G401.6 (cell line): ENCODE measurements around the gene UPP2.

Source experiments
- FAIRE-seq: peaks from 2 replicates; lab custom pipeline; 2012; peaks lifted over from hg19 to GRCh38; lab: Jason Lieb, UNC

UPP2 gene

DNA sequence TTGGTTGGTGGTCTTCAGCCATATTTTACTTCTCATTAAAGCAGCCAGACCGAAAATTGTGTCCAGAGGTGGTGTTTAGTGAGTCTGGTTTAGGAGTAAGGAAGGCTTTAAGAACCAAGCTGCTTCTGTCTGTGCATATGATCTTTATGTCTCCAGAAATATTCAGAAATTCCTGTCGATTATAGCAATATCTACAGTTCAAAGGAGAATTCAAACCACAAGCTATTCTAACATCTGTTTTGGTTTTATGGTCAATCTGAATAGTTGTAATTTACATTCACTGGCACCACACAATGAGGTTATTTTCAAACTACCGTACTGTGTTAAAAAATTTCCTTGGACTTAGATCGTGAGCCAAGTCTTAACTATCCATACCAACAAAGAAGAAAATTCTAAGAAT is 11.3 kb downstream of the UPP2 start:
- FAIRE-seq, result no peak

DNA sequence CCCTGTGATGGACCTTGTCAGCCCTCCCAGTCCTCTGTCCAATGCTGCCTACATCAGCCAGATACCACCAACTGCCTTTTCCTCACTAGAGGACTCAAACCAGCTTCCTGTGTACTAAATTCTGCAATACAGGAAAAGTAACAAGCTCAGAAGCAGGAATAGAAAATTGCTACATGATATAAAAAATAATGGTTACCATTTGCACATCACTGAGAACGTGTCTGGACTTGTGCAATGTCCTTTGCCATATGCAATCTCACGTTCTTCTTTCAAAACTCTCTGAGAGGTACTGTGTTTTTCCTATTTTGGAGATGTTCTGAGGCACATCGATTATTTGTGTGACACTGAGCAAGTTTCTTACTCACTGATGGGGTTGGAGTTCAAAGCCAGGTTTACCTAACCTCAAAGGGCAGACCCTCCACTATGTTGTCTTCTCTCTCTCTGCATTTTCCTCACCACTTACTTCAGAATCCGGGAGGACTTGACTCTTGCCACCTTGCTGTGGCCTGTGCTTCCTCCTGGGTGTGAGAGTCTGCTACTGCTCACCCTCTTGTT is 12.1 kb downstream of the UPP2 start:
- no peak for FAIRE-seq

DNA sequence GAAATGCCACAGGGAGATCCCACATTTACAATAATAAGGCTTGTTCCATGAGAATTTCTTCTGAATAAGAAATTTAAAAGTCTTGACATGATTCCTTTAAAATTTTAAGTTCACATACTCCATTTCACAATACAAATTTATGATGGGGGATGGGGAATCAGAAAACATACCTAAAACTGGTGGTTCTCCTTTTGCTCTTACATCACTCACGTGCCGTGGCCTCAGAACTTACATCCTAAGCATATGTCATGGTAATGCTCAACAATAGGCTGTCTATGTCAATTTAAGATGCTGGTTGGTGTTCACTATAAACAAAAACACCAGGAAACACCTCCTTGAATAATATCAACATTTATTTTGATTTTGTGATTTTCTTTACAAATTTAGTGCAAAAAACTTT is 12.8 kb downstream of the UPP2 start:
- no peak for FAIRE-seq

DNA sequence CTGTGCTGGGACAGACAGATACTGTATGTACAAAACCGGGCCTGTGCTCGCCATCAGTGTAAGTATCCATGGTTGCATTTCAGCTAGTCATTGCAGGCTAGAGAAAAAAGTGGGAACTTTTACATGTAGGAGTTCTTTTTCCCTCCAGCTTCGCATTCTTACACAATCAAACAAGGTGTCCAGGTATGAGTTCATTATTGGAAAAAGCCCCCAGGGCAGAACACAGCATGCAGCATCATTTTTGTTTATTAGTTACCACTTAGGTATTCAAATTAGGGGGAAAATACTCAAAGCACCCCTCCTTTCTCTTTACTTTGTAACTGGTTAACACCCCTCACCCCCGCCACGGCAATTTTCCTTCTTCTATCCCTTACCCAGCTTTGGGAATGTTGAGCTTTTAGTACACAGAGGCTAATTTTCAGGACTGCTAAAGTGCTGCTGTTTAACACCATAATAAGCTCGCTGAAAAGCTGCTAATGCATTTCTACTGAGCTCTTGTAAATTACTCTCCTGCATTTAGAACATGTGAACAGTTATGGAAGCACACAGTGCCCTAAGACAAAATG is 13.6 kb downstream of the UPP2 start:
- FAIRE-seq, result no peak

DNA sequence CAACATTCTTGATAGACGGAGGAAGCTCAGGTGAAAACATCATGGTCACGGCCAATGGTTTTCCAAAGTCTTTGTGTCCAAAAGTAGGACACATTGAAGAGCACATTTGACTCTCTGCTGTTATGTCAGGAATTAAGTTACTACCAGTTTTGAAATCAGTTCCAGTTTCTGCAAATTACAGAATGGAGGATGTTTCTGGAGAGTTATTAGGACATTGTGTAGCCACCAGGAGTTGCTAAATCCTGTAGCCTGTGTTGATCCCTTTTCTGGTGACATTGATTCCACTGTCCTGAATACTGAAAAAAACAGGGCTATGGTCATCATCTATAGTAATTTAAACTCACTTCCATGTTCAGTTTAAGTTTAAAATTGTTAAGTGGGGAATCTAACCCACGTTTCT is 15.3 kb downstream of the UPP2 start:
- FAIRE-seq, result no peak

DNA sequence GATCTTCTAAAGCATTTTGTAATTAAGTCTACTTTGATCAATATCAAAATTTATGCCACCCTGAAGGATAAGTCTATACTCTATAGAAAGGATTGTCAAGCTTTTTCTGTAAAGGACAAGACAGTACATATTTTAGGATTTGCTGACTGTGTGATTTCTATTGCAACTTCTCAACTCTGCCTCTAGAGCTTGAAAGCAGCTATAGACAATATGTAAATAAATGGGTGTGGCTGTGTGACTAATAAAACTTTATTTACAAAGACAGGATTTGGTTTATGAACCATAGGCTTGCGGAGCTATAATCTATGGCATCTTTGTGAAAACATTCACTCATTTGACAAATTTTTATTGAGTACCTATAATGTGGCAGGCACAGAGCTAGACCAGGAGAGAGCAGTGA is 18.4 kb downstream of the UPP2 start:
- no peak for FAIRE-seq

DNA sequence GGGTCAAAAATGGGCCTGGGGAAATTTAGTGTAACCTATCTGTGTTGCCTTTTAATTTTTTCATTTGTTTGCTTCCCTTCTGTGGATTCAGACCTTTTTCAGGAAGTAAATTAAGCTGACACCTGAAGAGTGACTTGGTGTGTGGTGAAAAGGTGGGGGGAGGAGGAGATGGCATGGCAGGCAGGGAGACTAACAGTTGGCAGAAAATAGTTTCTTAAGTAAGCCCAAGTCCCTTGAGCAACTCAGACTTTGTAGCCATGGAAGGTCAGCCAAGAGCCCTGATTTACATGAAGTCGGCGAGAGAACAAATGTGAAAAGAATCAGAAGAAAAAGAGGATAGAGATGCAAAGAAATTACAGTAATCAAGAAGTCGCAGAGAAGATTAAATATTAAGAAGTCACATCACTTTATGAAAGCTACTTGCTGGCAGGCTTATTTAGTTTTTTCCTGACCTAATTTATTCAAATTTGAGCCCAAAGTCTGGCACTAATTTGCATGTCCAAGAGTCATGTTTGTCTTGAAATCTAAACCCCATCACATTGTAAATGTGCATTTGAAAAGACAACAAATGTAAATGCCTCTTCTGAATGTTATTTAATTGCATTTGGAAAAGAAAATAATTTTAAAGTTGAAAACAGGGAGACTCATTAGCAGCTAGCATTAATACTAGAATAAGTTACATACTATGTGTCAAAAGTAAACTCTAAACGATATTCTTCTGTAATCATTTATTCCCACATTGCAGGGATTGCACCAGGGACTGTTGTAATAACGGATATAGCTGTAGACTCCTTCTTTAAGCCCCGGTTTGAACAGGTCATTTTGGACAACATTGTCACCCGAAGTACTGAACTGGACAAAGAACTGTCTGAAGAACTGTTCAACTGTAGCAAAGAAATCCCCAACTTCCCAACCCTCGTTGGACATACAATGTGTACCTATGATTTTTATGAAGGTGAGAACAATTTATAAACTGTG is 19.3 kb downstream of the UPP2 start:
- FAIRE-seq, result no peak

DNA sequence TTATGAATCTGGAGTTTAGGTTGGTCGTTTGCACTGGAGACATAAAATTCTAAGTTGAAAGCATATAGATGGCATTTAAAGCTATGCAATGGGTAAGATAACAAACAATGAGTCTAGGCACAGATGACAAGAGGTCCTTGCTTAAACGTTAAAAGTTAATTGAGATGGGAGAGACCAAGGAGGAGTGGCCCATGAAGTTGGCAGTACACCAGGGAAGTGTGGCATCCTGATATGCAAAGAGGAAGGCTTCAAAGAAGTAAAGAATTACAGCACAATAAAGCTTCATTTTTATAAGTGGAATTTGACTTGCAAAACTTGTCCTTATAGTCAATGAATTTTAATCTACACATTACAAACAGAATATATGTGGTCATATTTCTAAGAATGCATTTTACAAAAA is 23.2 kb downstream of the UPP2 start:
- no peak for FAIRE-seq

DNA sequence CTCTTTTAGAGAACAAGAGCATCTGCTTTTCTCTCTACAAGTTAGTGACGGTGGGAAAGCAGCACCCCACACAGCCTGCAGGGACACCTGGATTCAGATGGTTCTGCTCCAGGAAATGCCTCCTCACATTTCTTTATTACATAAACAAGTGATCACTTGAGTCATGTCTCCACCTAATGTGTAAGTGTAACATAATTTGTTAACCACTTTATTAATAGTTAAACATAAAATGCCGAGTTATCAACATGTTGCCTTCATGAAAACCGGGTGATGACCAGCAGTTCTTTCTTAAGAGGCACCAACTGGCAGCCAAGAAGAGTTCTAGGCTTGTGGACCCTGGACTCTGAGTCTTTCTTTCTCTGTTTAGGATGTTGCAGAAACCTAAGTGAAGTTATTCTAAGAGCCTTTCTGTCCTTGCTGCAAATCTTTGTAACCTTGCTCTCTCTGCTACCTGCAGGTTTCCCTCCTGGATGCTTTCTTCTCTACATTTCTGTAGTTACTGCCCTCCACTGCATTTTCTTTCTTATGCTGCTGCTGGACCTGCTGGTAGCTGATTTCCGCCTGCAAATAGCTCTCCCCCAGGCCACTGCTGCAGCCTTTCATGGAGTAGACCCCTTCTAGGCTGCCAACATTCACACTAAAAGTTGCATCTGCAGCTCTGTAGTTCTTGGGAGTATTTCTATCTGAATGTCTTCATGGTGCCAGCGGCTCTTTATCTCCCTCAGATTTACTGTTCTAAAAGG is 24.3 kb downstream of the UPP2 start:
- FAIRE-seq, result no peak

DNA sequence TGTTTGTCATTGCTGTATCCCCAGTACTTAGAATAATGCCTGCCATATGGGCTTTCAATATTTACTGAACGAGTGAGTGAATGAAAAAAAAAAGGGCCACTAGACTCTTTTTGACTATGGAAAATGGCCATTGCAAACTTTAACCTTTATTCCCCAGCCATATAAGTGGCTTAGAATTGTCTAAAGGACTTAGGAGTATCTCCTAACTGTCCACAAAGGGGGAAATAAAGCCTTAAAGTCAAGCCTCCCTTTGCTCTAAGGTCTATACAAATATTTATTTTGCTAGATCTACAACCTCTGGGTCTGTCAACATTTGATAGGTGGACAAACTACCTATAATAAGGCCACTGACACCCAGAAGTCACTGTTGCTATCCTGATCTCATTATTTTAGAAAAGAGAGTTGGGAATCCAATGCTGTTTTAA is 25.7 kb downstream of the UPP2 start:
- FAIRE-seq, result no peak

DNA sequence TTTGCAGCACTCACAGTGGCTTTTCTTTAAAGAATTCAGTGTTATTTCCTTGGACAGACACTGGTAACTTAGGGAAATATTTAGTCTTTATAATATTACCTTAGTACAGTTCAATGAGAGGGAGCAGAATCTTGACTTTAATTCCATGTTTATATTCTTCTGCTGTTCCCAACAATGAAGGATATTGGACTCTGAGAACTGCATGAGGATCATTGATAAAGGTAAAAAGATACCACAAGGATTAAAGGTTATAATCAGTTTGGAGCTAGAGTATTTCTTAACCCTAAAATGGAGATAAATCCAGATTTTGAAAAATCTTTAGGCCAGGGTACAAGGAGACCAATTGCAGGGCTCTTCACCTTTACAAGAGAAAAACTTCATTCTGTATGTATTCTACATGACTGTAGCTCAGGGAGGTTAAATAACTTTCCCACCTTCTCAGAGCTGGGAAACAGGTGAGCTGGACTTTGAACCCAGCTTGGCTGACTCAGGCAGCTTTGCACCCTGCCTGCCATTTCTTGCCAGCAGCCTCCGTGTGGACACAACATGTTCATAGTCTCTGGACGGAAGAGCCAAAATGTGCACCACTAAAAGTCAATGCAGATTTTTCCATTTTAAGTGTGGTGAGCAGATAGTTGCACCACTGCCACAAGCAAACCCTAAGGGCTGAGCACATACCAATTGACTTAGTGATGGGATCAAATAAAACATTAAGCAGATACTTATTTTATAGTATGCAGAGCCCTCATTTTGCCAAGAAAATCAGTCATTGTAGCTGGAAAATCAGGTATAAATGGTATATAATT is 26.7 kb downstream of the UPP2 start:
- FAIRE-seq, result no peak

DNA sequence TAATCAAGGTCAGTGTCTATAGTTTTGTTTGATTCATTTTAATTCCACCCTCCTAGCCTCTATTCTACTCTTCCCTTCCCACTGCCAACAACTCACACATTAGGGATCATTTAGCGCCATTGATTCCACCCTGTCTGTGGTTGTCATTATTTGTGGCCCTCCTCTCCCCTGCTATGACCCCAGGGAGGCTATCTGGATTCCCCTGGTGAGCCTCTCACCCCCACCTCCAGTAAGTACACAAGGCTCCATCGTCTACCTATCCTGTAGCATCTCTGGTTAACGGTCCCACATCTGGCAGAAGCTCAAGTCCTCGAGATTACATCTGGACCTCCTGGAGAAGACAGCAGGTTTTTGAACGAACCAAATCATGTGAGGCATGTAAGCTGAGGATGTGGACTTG is 27.4 kb downstream of the UPP2 start:
- FAIRE-seq, result no peak

DNA sequence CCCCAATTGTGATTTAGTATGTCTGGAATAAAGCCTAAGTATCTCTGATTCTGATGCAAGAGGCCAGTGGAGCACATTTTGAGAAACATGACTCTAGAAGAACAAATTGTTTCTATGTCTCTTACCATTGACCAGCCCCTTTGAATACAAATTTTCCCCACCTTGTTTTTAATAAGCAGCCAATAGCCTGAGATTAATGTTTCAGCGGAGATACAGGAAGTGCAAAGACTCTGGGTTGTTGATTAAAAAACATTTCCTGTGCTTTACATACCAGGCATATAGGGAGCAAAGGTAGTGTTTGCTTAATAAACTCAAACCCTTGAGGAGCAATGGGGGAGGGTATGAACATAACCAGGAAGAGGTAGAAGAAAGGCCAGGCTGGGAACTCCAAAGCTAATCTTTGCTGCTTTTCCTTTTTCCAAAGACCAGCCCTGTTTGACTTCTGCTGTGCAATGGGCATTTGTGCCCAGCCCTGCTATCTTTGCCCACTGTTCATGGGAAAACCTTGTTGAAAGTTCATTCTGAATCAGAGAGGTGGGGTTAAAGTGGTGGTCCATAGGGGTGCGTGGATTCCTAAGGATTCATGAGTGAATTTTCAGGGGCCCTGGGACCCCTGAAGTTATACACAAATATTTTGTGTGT is 29.3 kb downstream of the UPP2 start:
- no peak for FAIRE-seq

DNA sequence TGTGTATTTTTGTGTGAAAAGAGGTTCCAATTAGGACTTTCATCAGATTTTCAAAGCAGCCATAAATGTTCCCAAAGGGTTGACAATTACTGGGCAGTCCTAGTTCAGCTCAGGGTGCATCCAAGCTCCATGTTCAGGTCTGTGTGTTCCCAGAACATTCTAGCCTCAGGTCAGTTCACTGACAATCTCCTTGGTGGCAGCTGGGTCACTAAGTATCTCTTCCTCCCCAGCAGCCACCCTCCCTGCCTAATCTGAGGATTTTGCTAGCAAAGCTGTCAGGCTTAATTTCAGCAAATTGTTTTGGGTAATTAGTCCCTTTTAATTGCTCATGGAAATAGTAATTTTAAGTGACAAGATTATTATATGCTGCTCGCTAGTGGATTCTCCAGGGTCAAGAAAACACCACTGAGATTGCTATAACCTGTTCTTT is 29.8 kb downstream of the UPP2 start:
- no peak for FAIRE-seq

DNA sequence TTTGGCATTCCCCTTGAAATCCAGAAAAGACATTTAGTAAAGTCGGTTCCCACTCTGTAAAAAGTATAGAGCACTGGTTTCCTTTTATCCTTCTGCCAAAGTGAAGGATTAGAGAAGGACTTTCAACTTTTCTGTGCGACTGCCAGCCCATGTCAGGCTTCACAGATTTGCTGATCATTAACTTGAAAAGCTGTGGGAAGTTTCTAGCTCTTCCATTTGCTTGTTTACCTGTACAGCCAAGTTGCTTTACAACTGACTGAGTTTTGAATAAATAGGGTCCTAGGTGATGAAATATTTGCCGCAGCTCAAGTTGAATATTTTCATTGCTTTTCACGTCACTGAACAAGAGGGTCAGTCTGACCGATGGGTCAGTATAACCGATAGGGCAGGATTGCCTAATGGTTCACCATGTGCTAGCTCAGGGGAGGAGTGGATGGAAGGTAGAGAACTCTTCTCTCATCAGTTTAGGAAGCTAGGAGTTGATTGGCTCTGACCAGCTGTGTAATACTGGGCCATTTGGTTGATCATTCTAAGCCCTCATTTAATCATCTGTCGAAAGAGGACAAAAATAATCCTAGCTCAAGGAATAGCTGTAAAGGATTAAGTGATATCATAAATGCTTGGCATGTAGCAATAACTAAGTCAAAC is 30.4 kb downstream of the UPP2 start:
- no peak for FAIRE-seq

DNA sequence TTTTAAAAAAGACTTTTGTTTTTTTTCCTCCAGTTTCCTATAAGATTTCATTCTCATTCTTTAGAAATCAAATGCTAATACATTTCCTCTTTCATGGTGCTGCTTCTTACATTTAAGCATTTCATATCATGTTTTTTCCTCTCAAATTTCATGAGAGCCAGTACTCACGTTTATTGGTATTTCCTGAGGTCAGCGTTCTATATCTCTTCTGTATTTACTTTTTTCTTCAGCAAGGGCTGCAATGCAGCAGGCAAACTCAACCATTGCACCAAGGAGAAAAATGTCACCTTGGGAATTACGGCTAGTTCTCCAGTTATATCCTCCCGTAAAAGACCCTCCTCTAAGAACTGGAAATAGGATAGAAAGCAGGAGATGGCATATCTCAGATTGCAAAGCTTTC is 32.4 kb downstream of the UPP2 start:
- no peak for FAIRE-seq

DNA sequence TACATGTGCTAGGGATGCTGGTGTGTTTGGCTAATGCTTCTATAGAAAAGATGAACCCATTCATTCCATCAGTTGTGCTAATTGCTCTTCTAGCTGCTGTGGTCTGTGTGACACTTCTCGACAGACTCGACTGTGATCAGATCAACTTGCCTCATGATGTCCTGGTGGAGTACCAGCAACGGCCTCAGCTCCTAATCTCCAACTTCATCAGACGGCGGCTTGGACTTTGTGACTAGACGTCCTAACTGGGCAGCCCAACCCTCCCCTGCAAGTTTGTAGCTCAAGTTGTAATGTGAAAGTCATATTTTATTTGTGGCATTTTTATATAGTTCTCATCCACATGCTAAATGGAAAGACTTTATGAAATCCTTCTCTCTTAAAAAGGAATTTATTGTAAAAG is 33.0 kb downstream of the UPP2 start:
- FAIRE-seq, result no peak

DNA sequence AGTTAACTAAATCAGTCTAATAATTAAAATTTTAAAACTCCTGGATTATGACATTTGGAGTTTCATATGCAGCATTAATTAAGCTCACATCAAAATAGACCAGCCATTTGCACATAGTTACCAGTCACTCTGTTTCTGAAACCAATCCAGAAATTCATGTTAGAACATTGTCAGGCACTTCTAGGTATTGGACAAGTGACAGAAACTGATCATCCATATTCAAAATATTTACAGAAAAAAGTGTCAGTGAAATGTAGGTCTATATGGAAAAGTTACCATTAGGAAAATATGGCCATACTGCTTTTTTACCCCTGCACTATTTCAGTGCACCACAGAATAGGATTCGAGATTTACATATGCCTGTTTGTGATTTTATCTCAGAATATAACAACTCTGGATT is 33.4 kb downstream of the UPP2 start:
- no peak for FAIRE-seq

DNA sequence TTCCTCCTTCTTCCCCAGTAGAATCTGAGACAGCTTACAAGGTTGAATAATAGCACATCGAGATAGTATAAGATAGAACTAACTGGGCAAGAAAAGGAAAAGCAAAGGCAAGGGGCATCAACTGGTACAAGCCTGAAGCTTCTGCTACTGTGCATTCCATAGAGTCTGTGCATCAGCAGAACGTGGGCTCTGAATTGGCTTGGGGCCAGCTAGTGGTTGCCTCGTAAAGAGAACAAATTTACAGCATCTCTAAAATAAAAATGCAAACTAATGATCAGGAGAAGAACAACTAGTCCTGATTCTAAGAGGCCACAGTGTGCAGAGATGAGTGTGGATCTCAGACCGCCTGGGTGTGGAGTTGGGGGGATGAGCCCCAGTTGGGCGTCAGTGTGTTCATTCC is 36.6 kb downstream of the UPP2 start:
- no peak for FAIRE-seq

DNA sequence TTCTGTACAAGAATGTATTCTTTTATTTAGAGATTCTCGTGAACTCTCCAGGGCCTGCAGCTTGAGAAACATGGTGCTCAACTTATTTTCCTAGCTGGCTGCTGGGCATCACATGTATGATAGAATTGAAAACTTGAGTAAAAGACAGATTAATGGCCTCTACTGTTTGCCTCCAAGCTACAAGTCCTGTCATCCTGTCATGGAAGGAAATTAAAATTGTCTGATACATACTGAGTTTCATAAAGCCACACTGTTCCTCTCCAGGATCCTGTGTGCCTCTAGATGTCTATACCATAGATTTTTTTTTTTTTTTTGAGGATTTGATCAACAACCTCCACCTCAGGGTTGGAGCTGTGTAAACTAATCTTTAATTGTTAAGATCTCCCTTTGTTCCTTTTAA is 38.5 kb downstream of the UPP2 start:
- no peak for FAIRE-seq

DNA sequence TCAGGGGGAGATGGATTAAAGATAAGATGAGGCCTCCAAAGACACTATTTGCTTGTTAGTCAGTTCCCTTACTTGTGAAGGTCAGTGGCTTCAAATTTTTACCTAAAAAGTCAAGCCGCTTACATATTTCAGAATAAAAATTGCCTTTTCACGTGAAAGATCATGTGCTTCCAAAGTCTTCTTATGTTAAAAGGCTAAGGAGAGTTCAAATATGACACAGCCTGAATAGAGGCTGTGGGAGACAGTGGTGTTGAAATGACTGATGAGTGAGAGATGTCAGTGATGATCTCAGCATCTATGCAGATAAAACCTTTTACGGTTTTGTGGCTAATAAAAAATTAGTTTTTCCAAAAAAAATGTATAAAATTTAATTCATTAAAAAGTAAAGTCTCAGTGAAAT is 40.5 kb downstream of the UPP2 start:
- no peak for FAIRE-seq
